DOHH2 (cell line): Measurements from ENCODE around the gene QRFP.

ENCODE experiments used
- CTCF ChIP-seq: fragments of 200-600 bp; sonication (generic); IDR thresholded peaks from one replicate; pipeline ENCODE4 v1.5.1; 2014; ENCODE audit warnings: antibody characterized with exemption, mild to moderate bottlenecking, low read depth, low read length; ENCODE audit not compliant: poor library complexity, severe bottlenecking
- EZH2phosphoT487 ChIP-seq: fragments of 200-600 bp; sonication (generic); IDR thresholded peaks from 2 replicates; pipeline ENCODE4 v1.6.1; 2017; ENCODE audit warnings: borderline replicate concordance, mild to moderate bottlenecking, antibody characterized with exemption, low read length, moderate library complexity, mixed read lengths

- TF ChIP-seq CTCF (no peak), EZH2phosphoT487 (no peak)
These were observed 21.8 kb downstream of the QRFP start for GRCh38 chr9:130874783-130875182.
